HG02588 (cell line): ENCODE measurements around the gene THRAP3.
A peak's percentile ranks its signal among the peaks of the same experiment; 100 is the strongest.

ENCODE experiments used
- ATAC-seq: cut with Tn5 transposase; IDR thresholded peaks from one replicate; pipeline ENCODE4 v1.9.1; 2021; ENCODE audit warnings: mild to moderate bottlenecking, moderate library complexity; ENCODE audit not compliant: unreplicated experiment

Gene THRAP3

DNA sequence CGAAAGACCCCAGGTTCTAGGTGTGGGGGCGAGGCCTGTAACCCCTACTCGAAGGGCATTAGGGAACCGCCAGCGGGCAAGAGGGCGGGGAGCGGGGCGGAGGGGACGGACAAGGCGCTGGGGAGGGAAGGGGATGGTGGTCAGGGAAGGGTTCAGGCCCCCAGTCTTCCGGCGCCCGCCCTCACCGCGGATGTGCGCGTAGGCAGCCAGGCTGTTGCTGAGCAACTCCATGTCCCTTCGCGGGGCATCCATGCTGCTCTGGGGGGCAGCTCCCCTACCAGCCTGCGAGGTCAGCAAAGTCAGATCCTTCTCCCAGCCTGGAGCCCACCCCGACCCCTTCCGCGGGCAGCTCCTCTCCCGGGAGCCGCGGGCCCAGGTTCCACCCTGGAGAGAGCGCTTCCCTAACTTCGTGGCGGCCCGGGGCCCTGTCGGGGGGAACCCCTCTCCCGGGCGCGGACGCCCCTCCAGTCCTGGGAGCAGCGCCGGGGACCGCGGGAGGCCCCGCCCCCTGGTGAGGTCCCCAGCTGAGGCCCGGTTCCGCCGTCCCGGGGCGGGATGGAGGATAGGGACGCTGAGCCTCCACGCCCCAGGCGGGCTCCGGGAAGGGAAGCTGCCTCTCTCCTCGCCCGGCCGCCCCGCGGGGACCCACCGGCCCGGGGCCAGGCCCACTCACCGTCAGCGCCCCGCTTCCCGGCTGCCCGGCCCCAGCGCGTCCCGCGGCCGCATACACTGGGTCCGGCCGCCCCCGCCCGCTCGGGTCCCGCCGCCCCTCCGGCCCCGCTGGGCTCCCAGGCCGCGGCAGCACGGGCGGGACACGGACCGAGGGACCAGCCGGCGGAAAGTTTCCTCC lies 98.8 kb downstream of the THRAP3 start:
- peak; percentile 18 for ATAC-seq

DNA sequence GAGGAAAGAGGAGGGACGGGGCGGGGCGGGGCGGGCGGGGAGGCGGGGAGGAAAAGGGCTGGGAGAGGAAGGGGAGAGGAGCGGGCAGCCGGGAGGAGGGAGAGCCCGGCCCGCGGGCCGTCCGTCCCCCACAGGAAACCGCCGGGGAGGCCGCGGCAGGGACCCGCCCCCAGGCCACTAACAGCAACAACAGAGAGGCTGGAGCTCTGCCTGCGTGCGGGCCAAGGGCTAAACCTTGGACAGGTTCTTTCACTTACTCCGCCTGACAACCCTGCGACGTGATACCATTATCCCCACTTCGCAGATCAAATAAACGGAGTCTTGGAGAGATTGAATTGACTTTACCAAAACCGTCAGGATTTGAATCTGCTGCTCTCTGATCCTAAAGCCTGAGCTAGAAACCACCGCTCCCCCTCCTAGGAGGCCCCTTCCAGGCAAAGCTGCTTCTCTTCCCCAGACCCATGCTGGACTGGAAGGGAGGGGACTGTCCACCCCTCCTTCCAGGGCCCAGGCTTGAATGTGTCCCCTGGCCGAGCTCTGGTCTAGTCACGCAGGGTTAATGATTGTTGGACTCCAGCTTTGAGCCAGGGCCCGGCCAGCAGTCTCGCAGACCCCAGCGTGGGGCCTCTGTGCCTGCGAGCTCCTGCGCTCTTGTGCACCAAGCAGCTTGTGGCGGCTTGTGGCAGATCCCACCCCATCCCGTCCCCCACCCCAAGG lies 99.6 kb downstream of the THRAP3 start, which contains the start of gene EVA1B:
TSS of gene EVA1B (minus strand) at position 10 of the 717 bp plus-strand sequence. CDS start 608 bp downstream, outside the sequence.
- ATAC-seq, result peak; percentile 35

DNA sequence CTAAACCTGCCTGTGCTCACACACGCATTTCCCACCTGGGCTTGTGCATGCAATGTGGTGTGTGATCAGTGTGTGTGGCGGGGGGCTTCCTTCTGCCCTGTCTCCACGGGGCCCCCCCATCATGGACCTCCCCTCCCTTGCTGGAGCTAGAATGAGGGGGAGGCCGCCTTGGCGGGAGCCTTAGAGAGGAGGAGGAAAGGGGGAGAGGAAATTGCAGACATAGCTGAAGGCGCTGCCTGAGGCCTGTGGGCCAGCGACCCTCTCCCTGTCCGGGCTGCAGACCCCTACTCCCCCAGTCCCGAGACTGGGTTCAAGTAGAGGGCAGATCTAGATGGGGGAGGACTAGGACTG lies 100.1 kb downstream of the THRAP3 start:
- ATAC-seq, result no peak

DNA sequence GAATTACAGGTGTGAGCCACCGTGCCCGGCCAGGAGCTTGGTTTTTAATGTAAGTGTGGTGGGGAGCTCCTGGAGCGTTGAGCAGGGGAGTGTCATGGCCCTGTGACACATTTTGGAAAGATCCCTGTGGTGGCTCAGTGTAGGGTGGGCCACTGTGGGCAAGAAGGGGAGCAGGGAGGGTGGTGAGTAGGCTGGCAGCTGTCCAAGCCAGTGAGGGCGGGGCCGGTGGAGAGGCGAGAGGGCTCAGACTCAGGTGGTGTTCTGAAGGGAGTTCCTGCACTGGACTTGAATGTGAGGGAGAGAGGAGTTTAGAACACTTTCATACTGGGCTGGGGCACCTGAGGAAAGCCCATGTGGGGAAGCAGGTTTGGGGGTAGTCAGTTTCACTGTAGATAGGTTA lies 102.3 kb downstream of the THRAP3 start:
- ATAC-seq, result no peak

DNA sequence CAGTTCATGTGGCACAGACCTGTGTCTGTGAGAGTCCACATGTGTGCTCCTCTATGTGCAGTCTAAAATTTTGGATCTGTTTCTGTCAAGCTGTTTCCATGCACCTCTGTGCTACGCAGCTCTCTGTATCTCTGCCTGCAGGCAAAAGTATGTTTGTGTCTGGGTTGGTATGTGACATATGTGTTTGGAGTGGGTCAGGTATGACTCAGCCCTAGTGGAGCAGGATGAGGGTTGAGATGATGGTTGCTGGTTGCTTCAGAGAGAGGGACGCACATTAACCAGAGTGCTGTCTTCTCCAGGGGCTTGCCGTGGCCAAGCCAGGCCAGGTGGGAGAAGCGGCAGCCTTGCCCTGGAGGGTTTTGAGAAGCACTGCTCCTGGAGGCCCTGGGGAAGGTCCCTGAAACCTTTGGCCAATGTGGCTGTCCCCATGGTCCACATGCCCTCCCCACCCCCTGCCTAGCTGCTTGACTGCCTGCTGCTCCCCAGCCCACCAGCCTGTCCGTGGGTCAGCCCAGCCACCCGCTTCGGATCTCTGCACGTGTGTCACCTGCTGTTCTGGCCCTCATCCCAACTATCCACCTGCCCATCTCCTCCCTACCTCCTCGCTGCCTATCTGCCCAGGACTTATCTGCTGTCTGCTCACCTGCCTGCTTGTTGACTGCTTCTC lies 103.3 kb downstream of the THRAP3 start:
- ATAC-seq, result no peak

DNA sequence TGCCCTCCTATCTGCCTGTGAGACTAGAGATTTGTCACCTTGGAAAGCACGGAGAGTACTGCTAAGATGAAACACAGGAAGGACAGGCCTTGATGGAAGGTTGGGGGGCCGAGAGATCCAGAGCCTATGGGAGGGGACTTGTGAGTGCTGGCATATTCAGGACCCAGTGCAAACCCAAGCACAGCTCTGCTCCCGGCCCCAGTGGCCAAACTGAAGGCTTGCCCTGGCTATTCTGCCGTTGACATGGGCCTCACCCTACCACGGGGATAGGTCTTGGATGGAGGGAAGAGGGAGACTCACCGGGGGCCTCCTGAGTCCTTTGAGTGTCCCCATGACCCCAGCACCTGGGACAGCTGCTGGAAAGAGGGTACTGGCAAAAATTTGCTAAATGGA lies 103.8 kb downstream of the THRAP3 start:
- ATAC-seq, result no peak

DNA sequence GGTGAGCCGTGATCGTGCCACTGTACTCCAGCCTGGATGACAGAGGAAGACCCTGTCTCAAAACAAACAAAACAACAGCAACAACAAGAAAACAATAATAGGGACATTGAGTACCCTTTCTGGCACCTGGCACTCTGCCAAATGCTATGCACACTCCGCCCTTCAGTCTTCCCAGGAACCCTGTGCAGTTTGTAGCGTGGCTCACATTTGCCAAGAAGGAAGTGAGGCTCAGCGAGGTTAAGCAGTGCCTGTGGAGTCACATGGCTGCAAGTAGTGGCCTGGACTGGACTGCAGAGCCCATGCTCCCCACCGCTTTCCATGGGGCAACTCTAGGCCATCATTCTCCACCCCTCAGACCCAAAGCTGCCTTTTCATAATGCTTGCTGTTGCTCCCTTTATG lies 104.5 kb downstream of the THRAP3 start:
- no peak for ATAC-seq

DNA sequence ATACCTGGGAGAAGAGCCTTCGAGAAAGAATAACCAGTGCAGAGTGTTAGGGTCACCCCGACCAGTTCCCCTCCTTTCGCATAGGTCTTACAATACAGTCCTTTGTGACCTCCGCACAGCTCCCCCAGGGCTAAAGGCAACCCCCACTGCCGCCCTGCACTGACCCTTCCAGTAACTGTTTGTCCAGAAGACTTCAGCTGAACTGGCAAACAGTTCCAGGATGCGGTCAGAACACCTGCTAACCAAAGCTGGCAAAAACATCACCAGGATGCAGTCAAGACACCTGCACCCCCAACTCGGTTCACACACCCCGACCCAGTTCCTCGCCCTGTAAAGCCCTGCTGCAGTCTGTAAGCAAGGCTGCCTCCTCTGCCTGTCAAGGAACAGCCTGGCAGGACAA lies 105.6 kb downstream of the THRAP3 start:
- ATAC-seq, result no peak

DNA sequence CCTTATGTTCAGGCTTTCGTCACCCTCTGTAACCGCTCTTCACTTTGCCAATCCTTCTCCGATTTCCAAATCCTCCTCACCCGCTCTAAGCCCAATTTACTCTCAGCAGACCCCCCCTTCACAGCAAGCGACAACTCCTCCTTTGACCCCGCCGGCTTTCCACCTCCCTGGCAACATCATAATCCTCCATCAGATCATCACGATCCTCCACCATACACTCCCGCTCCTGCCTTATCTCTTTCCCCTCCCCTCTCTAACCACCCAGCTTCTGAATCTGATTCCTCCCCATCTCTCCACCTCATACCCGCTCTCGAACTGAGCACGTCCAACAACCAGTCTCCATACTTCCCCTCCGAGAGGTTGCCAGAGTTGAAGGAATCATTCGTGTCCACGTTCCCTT lies 106.7 kb downstream of the THRAP3 start:
- ATAC-seq, result no peak

DNA sequence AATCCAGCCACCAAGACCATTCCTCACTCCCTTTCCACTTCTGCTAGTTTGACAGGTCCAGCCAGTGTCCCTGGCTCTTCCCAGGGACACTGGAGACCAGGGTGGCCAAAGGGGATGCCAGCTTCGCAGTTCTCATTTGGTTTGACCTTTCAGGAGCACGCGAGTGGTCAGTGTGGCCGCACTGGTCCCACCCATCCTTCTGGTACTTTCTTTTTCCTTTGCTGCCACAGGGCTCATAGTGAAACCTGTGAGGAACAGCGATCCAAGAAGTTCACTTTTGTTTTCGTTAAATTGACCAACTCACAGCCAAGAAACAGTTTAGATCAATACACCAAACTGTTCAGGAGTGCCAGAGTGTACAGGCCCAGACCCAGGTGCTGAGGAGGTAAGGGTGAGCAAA lies 113.6 kb downstream of the THRAP3 start:
- no peak for ATAC-seq

DNA sequence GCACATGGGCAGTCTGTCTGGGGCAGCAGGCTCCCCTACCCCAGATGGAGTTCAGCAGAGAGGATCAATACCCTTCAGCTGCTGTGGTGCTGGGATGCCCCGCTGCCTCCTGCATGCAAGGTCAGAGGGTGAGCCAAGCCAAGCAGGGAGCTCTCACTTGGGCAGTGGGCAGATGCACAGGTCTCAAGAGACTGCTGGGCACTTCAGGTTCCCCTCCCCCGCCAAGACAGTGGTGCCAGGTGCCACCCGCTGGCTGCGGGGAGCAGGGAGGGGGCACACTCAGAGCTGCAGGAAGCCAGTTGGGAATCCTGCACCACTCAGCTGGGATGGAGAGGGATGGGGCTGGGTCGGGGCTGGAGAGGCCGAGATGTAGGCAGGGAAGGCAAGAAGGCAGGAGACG lies 115.0 kb downstream of the THRAP3 start:
- no peak for ATAC-seq

DNA sequence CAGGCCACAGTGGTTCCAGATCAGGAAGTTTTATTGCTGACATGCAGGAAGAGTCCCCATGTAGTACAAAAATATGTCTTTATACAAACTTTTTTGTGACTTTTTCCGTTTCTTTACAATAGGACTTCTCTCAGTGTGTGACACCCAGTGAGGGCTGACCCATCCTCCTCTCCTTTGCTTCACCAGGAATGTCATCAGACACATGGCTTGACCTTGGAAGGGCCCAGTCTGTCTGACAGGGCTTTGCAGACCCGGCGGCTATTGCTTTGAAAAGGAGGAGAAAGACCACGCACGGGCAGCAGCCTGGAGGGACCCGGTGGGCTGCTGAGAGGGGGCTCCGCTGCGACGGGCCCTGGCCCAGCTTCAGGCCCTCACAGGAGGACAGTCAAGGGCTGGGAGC lies 115.4 kb downstream of the THRAP3 start:
- no peak for ATAC-seq

DNA sequence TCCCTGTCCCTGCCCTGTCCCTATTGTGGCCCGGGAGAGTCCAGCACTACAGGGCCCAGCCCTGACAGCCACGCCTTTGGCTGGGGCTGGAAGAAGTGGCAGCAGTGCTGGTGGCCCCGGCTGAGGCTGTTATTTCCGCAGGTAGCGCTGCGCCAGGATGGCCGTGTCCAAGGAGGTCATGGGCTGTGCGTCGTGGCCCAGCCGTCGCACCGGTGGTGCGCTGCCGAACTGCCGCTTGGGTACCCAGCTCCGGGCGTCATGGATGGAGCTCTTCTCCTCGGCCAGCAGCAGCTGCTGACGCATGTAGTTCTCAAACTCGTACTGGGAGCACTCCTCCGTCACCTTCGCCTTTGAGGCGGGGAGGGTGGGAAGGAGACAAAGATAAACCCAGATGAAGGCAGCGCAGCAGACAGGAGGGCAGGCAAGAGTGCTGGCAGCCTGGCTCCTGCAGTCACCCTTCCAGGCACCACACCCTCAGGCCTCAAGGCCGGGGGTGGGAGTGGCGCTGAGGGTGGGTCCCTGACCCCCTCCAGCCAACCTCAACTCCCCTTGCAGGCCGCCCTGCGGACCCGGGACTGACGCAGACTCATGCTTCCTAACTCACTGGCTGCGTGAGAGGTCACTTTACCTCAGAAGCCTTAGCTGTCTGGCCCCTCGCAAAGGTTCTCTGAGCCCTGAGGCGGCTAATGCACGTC lies 117.5 kb downstream of the THRAP3 start:
- no peak for ATAC-seq

DNA sequence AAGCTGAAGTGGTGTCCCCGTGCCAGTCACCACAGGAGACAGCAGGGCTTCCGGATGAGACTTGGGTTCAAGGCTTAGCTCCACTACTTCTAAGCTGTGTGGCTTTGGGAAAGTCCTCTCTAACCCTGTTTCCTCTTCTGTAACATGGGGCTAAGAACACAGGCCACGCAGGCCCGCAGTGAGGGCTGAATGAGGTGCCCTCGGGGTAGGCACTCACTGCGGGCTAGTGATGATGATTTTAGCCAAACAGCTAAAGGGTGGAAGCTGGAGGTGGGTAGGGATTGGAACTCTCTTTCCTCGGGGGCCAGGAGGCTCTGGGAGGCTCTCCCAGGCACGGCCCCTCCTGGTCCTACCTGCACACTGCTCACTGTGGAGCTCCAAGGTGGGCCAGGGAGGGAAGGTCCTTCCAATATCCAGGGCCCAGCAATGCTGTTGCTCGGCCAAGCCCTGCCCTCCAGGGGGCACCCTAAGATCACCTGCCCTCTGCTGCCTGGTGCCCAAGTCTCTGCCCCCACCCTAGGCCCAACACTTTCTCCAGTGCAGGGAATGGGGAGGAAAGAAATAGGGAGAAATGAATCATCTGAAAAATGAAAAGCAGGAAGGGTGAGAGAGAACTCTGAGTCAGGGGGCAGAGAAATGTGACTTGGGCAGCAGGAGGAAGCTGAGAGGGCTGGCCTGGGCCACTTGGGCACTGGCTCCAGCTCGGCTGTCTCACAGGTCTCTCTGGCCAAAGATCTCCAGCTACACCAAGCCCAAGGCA lies 118.4 kb downstream of the THRAP3 start:
- no peak for ATAC-seq

DNA sequence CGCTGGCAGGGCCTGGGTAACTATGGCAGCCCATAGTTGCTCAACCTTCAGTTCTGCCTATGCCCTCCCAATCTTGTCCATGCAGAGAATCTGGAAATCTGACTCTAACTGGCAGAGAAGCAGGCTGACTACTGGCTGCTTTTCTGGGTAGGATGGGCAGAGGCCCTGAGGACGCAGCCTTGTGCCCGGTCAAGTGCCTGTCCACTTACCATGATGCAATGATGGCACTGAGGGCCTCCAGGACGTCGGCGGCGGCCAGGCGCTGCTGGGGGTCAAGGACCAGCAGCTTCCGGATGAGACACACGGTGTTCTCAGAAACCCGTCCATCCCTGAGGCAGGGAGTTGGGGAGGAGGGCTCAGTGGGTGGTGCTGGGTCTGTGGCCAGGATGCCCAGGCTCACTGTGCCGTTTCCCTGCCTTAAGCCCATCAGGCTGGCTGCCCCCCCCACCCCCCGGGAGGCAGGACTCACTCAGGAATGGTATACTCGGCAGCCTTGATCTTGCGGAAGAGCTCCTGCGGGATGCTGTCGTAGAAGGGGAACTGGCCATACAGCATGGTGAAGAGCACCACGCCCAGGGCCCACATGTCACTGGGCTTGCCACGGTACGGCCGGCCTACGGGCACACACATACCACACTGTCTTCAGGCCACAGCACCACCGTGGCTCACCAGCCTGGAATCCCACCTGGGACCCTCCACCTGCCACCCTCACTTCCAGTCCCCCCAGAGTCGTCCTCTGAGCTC lies 119.6 kb downstream of the THRAP3 start:
- no peak for ATAC-seq

DNA sequence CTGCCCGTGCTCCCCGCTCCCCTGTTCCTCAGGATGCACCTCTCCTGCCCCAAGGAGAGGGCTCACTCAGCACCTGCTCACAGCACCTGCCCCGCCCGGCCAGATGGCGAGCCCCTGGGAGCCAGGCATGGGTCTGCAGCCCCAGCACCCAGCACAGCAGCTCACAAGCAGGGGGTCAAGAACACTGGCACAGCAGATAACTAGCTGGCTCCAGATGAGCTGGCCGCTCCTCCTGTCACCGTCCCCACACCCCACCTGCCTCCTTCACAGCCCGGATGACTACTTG lies 120.1 kb downstream of the THRAP3 start:
- ATAC-seq, result no peak

DNA sequence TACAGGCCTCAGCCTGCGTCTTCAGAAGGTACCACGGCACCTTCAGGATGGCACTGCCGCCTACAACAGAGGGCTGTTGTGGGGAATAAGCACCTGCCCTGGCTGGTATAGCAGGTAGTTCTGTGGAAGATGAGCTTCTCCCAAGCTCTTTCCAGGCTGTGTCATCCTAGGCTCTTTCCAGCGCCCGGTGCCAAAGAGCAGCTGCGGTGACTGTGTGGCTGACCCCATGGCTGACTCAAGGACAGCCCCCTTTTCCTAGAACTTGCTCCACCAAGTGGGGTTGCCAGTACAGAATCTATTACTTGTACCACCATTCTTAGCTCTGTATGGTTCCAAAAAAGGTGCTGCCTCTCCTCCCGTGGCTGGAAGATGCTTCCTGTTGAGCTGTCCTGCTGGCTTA lies 121.1 kb downstream of the THRAP3 start:
- no peak for ATAC-seq

DNA sequence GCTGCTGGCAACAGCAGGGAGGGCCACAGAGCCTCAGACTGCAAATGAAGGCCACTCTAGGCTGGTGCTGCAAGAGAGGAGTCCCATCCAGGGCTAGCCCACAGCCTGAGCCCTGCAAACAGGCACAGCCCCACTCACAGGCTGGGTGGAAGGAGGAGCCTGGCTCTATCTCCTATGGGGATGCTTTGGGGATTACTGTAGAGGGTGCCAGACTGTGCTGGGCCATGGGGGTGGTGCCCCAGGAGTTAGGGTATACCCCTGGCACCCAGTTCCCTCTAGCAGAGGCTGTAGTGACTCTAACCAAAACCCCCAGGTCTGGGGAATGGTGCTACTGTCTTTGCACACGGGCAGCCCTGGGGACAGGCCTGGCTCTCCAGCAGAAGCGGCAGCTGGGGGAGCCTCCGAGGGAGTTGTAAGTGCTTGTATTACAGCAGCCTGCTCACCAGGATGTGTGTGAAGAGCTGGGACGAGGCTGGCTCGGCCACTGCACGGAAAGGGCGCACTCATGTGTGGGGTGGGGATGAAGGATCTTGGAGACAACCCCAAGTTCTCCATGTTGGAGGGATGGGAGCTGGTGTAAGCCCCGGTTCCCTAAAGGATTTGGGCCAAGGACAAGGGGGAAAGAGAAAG lies 122.6 kb downstream of the THRAP3 start:
- no peak for ATAC-seq

DNA sequence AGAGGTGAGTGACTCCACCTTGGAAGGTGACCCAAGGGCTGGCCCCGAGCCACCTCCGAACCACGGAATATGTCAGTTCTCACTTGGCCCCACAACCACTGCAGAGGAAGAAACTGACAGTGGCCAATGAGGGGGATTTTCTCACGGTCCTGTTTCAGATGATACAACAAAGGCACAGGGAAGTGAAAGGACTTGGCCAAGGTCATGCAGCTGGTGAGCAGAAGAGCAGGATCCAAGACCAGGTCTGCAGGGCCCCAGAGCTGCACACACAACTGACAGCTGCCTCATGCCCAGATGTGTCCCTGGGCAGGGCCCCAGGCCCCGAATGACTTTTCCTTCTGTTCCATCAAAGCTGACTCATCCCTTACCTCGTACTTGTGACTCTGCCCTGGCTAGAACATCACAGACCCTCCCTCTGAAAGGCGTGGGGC lies 125.0 kb downstream of the THRAP3 start:
- peak; percentile 78 for ATAC-seq

DNA sequence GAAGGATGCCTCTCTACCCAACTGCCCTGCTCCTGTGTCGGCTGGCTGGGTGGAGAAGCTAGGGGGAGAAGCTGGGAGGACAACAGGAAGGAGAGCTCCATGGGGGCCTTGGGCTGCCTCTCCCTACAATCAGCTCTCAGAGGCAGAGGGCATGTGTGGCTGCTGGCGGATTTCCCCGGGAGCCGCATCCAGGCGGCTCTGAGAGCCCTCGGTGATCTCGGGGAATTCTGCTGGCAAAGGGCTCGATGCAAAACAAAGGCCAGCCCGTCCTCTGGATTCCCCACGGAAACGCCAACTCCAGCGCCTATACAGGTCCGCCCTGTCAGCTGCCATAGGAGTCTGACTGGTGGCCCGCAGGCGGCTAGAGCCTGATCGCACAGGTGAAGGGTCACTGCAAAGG lies 125.6 kb downstream of the THRAP3 start:
- ATAC-seq, result no peak
